Measurements from ENCODE around the gene UNC5CL.
"Not testable (repeated sequence)": the region's sequence is repeated elsewhere in the genome, so short reads cannot be mapped to it uniquely, and the experiment has no call there.

Gene UNC5CL

GRCh38 chr6:41036186-41036585 lies 2.8 kb downstream of the UNC5CL start:
- no peaks in the 10 kb centered on the region for H3K9me3 Mint-ChIP-seq
- no peak overlapping the region for H3K27ac Mint-ChIP-seq
- no peaks in the 10 kb centered on the region for H3K27me3 Mint-ChIP-seq
- H3K36me3 Mint-ChIP-seq = no peaks in the 10 kb centered on the region
- H3K4me1 Mint-ChIP-seq = no peaks in the 10 kb centered on the region
- H3K4me3 Mint-ChIP-seq = no peak overlapping the region
- no peak for ATAC-seq

DNA sequence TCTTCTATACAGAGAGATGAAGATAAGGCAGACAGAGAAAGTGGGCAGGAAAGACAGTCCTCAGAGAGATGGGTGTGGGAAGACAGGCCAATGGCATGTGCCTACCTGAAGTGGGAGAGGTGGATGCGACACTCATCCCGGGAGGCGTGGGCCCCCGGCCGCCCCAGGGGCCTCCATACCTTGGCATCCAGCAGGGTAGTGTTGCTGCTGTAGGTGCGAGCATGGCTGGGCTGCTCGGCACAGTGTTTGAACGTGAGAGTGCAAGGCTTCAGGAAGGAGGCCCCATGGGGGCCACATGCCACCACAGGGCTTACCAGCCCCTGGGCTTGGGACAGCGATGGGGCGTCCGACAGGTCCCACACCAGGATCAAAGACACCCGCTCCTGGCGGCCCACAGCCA lies 5.2 kb downstream of the UNC5CL start:
- Mint-ChIP-seq H3K9me3 (no peaks in the 10 kb centered on the region), H3K27me3 (no peaks in the 10 kb centered on the region), H3K4me3 (no peak overlapping the region), H3K36me3 (no peaks in the 10 kb centered on the region), H3K4me1 (peaks cover 6% of the 10 kb centered on the region), H3K27ac (no peak overlapping the region)
- no peak for ATAC-seq

DNA sequence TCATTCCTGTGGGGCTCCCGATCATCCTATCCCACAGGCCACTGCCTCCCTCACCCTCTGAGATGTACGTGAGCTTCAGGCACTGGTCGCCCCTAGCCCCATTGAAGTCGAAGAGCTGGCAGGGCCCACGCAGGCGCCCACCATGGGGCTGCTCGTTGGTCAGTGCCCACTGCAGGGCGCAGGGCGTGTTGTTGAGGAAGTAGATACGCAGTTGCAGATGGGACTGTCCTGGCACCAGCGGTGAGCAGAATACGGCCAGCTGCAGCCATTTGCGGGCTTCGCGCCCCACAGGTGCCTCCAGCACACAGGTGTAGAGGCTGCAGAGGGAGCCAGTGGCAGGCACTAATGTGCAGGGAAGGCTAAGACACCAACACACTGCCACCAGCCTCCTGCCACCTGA lies 6.2 kb downstream of the UNC5CL start:
- no peaks in the 10 kb centered on the region for H3K27me3 Mint-ChIP-seq
- H3K4me1 Mint-ChIP-seq = peaks cover 12% of the 10 kb centered on the region
- H3K36me3 Mint-ChIP-seq = no peaks in the 10 kb centered on the region
- H3K27ac Mint-ChIP-seq = no peak overlapping the region
- no peaks in the 10 kb centered on the region for H3K9me3 Mint-ChIP-seq
- H3K4me3 Mint-ChIP-seq = no peak overlapping the region
- ATAC-seq = no peak

DNA sequence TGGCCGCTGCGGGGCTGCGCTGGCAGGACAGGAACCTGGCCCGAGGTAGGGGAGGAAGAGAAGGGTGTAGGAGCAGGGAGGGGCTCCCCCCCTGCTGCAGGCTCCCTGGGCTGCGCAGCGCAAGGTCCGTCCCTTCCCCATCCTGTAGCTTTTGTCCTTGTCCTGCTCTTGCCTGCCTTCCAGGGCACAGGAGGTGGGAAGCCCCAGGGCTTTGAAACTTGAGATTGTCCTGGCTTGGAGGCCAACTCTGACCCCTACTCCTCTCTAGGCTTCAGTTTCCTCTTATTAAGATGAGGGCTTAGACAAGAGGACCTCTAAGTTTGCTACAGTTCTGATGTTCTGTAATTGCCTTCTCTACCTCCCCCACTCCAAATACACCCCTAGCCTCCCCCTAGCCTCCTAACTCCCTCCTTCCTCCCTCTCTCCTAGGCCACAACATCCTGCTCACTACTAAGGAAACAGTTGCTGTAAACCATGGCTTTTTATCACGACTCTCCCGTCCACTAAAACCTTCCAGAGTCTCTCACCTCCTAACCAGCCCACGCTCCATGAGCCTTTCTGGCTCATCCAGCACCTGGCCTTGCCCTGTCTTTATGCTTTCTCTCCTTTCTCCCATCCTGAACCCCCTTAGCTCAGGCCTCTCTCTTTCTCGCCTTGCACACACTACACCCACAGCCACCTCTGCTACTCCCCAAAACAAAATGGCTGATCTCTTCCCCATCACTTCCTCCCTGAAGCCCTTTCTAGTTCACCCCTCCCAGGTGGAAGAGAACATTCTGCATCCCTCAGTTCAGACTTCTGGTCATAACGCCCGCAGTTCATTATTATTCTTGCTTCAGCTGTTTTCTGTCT lies 10.2 kb downstream of the UNC5CL start:
- Mint-ChIP-seq H3K4me1 (peaks cover 22% of the 10 kb centered on the region), H3K27ac (peak overlapping the region; percentile 57), H3K9me3 (no peaks in the 10 kb centered on the region), H3K36me3 (no peaks in the 10 kb centered on the region), H3K27me3 (no peaks in the 10 kb centered on the region), H3K4me3 (peak overlapping the region; percentile 83)
- ATAC-seq = peak; percentile 51

- ATAC-seq = peak; percentile 92
- peak overlapping the region; percentile 57 for H3K27ac Mint-ChIP-seq
- H3K9me3 Mint-ChIP-seq = no peaks in the 10 kb centered on the region
- peak overlapping the region; percentile 83 for H3K4me3 Mint-ChIP-seq
- H3K4me1 Mint-ChIP-seq = peaks cover 22% of the 10 kb centered on the region
- no peaks in the 10 kb centered on the region for H3K27me3 Mint-ChIP-seq
- no peaks in the 10 kb centered on the region for H3K36me3 Mint-ChIP-seq
Measured at GRCh38 chr6:41027799-41028560, 11.0 kb downstream of the UNC5CL start.

- Mint-ChIP-seq H3K4me1 (peaks cover 22% of the 10 kb centered on the region), H3K36me3 (no peaks in the 10 kb centered on the region), H3K4me3 (peak overlapping the region; percentile 83), H3K27ac (peak overlapping the region; percentile 57), H3K9me3 (no peaks in the 10 kb centered on the region), H3K27me3 (no peaks in the 10 kb centered on the region)
- ATAC-seq = no peak
Measured at GRCh38 chr6:41027241-41027640, 11.8 kb downstream of the UNC5CL start.

DNA sequence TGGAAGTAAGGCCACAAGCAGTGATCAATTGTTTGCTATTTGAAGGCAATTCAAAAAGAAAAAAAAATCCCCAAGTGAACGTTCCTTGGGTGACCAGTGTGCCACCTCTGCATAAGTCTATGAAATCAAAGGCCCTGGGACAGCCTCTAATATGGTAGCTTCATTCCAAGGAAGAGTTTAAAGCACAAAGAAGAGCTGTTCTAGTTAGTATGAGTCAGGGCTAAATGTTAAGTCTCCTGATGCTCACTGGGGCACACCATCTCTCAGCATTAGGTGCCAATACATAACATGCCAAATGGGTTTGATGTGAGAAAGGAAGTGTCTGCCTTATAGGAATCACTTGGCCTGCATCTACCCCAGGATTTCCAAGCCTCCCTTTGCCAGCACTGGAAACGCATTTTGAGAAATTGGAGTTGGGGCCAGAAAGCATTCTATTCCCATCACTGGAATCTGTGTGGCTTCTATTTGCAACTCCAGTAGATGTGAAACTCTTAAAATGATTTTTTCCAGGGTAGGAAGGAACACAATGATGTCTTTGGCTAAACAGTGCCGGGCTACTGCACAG lies 13.0 kb downstream of the UNC5CL start:
- no peaks in the 10 kb centered on the region for H3K27me3 Mint-ChIP-seq
- no peak for ATAC-seq
- H3K4me3 Mint-ChIP-seq = no peak overlapping the region
- H3K27ac Mint-ChIP-seq = no peak overlapping the region
- no peaks in the 10 kb centered on the region for H3K36me3 Mint-ChIP-seq
- no peaks in the 10 kb centered on the region for H3K9me3 Mint-ChIP-seq
- H3K4me1 Mint-ChIP-seq = peaks cover 22% of the 10 kb centered on the region

- peaks cover 13% of the 10 kb centered on the region for H3K4me1 Mint-ChIP-seq
- H3K4me3 Mint-ChIP-seq = no peak overlapping the region
- H3K36me3 Mint-ChIP-seq = peaks cover 15% of the 10 kb centered on the region
- ATAC-seq = no peak
- peaks cover 3% of the 10 kb centered on the region for H3K9me3 Mint-ChIP-seq
- no peak overlapping the region for H3K27ac Mint-ChIP-seq
- H3K27me3 Mint-ChIP-seq = peaks cover 10% of the 10 kb centered on the region
Measured at GRCh38 chr6:41023114-41023513, 15.9 kb downstream of the UNC5CL start.

DNA sequence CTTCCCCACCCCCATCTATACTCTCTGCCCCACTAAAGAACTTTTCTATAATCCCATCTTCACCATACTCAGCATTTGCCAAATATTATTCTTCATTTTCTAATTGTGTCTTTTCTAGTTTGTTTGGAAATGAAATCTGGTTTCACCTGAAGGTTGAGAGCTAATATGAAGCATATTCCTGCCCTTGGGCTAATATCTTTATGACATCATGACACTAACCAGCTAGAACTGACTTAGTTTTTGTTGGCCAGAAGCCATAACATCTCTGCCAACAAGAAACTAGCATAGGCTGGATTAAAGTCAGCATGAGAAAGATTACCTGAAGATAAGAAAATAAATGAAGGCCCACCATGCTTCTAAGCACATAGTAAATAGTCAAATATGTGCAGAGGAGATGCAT lies 16.7 kb downstream of the UNC5CL start:
- Mint-ChIP-seq H3K4me1 (peaks cover 5% of the 10 kb centered on the region), H3K36me3 (peaks cover 17% of the 10 kb centered on the region), H3K9me3 (peaks cover 3% of the 10 kb centered on the region), H3K27me3 (peaks cover 16% of the 10 kb centered on the region), H3K4me3 (no peak overlapping the region), H3K27ac (no peak overlapping the region)
- no peak for ATAC-seq

DNA sequence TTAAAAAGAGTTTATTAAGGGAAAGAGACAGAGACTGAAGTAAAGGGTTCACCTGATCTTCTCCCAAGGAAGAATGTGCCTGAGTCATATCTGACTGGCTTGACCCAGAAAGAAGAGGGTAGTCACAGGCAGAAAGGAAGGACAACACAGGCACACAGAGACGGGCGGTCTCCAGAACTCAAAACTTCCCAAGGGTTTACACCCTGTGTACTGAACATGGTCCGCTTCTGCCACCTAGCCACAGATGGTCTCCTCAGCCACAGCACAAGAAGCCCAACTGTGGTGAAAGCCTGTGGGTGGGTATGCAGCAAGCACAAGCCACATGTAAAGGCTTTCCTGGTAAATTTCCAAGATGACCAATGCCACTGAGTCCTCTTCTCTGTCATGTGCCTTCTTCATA lies 17.2 kb downstream of the UNC5CL start:
- H3K27ac Mint-ChIP-seq = no peak overlapping the region
- no peak overlapping the region for H3K4me3 Mint-ChIP-seq
- peaks cover 17% of the 10 kb centered on the region for H3K36me3 Mint-ChIP-seq
- peaks cover 16% of the 10 kb centered on the region for H3K27me3 Mint-ChIP-seq
- ATAC-seq = no peak
- no peaks in the 10 kb centered on the region for H3K4me1 Mint-ChIP-seq
- H3K9me3 Mint-ChIP-seq = peaks cover 3% of the 10 kb centered on the region

- peaks cover 17% of the 10 kb centered on the region for H3K36me3 Mint-ChIP-seq
- H3K9me3 Mint-ChIP-seq = peaks cover 3% of the 10 kb centered on the region
- no peak for ATAC-seq
- H3K27ac Mint-ChIP-seq = no peak overlapping the region
- peaks cover 22% of the 10 kb centered on the region for H3K27me3 Mint-ChIP-seq
- H3K4me1 Mint-ChIP-seq = no peaks in the 10 kb centered on the region
- no peak overlapping the region for H3K4me3 Mint-ChIP-seq
Measured at GRCh38 chr6:41017663-41018062, 21.4 kb downstream of the UNC5CL start.

DNA sequence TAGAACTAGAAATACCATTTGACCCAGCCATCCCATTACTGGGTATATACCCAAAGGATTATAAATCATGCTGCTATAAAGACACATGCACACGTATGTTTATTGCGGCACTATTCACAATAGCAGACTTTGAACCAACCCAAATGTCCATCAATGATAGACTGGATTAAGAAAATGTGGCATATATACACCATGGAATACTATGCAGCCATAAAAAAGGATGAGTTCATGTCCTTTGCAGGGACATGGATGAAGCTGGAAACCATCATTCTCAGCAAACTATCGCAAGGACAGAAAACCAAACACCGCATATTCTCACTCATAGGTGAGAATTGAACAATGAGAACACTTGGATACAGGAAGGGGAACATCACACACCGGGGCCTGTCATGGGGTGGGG lies 23.2 kb downstream of the UNC5CL start:
- not testable (repeated sequence) for H3K4me3 Mint-ChIP-seq
- H3K27me3 Mint-ChIP-seq = peaks cover 24% of the 10 kb centered on the region

GRCh38 chr6:41014780-41015179 lies 24.2 kb downstream of the UNC5CL start:
- Mint-ChIP-seq H3K27ac (no peak overlapping the region), H3K36me3 (peaks cover 10% of the 10 kb centered on the region), H3K9me3 (peaks cover 3% of the 10 kb centered on the region), H3K4me1 (no peaks in the 10 kb centered on the region), H3K27me3 (peaks cover 24% of the 10 kb centered on the region), H3K4me3 (no peak overlapping the region)
- no peak for ATAC-seq

More for the DNA sequence above, 23.2 kb downstream of the UNC5CL start:
- H3K36me3 Mint-ChIP-seq = peaks cover 17% of the 10 kb centered on the region
- not testable (repeated sequence) for H3K4me1 Mint-ChIP-seq, ATAC-seq, H3K27ac Mint-ChIP-seq, H3K9me3 Mint-ChIP-seq

DNA sequence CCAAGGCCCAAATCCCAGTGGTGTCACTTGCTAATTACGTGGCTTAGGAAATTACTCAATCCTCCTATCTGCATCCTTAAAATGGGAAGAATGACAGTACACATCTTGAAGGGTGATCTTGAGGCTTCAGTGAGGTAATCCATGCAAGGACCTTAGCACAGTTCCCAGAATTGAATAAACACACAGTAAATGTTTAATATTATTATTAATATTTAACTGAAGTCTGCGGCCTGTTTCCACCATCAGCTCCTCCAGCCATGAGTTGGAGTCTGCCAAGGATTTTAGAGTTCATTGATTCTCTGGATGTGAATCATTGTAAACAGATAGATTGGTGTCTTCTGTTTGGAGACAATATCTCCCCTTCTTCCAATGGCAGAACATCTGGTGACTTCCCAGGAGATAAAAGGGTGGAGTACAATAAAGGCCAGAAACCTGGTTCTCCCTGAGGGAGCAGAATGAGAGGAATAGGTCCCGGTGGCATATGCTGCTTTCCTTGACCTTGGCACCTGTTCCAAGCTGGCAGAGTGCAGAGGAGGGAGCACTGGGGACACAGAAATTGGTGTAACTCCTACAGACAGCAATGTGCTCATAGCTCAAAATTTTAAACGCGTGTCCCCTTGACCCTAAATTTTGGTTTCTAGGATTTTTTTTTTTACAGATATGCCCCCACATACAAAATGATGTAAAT lies 25.4 kb downstream of the UNC5CL start:
- Mint-ChIP-seq H3K4me1 (no peaks in the 10 kb centered on the region), H3K4me3 (no peak overlapping the region), H3K36me3 (peaks cover 7% of the 10 kb centered on the region), H3K27me3 (peaks cover 19% of the 10 kb centered on the region), H3K9me3 (peaks cover 3% of the 10 kb centered on the region), H3K27ac (no peak overlapping the region)
- no peak for ATAC-seq

DNA sequence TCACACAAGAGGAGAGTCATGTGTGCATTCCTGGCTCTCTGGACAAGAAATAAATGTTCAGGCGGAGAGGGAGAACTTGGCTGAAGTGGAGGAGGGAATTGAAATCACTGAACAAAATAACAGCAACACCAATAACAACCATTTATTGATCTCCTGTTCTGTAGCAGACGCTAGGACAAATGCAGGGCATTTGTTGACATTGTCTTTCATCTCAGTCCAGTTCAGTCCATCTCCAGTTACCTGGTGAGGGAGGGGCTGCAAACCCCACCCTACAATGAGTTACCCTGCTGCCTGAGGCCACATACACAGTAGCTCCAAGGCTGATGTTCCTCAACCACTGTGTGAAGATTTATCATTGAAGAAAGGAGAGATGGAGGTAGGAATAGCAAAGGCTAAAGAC lies 27.3 kb downstream of the UNC5CL start:
- no peak overlapping the region for H3K4me3 Mint-ChIP-seq
- H3K36me3 Mint-ChIP-seq = no peaks in the 10 kb centered on the region
- no peak overlapping the region for H3K27ac Mint-ChIP-seq
- H3K27me3 Mint-ChIP-seq = peaks cover 8% of the 10 kb centered on the region
- no peaks in the 10 kb centered on the region for H3K9me3 Mint-ChIP-seq
- ATAC-seq = no peak
- H3K4me1 Mint-ChIP-seq = no peaks in the 10 kb centered on the region
